Measurements from ENCODE around the gene DDX18. TPM values are rescaled to one million over a fixed set of nuclear protein-coding genes. Genes with fewer than 3 reads are reported as not detected.

DDX18 gene
- total RNA-seq, 2 donors from 2014 or later = 33.2 to 48.2 TPM

DNA sequence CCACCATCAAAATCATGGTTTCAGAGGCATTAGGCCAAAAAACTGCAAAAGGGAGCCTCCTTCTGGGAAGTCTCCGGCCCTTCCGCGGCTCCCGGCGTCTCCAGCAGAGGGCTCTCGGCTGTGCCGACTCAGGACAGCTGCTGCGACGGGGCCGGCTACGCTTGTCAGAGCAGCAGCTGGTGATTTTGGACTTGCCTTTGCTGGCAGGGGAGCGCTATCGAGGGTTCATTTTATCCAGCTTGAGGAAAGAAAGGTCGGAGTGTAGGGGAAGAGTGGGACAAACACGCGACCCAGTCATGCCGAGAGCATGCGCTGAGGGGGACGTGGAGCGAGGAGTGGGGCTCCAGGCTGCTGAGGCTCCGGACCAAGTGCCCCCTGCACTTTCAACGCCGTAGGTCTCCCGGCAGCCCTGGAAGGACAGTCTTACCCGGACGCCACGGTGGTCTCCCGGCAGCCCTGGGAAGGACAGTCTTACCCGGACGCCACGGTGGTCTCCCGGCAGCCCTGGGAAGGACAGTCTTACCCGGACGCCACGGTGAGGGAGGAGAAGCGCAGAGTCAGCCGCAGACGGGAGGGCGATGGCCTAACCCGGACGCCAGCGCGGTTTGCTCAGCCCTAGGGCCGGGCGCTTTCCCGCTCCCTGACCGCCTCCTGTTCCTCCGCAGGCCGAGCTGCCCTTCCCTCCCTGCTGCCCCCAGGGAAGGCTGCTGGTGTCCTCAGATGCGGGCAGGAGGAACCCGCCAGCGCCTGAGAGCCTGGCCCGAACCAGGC, 21.7 kb downstream of the DDX18 start:
- H3K9me3 ChIP-seq = no peaks in the 10 kb centered on the region
- H3K27me3 ChIP-seq (replicated peaks; ENCODE audit: insufficient read depth) = no peaks in the 10 kb centered on the region
- H3K36me3 ChIP-seq = no peaks in the 10 kb centered on the region
- H3K27ac ChIP-seq = no peak overlapping the region
- H3K4me3 ChIP-seq = peak overlapping the region; percentile 20 to 29
- TF ChIP-seq POLR2A (IDR thresholded peaks at IDR 0.05) (no peak), POLR2AphosphoS5 (IDR thresholded peaks at IDR 0.05) (peak; percentile 26)
- TF ChIP-seq, protein P1, sequence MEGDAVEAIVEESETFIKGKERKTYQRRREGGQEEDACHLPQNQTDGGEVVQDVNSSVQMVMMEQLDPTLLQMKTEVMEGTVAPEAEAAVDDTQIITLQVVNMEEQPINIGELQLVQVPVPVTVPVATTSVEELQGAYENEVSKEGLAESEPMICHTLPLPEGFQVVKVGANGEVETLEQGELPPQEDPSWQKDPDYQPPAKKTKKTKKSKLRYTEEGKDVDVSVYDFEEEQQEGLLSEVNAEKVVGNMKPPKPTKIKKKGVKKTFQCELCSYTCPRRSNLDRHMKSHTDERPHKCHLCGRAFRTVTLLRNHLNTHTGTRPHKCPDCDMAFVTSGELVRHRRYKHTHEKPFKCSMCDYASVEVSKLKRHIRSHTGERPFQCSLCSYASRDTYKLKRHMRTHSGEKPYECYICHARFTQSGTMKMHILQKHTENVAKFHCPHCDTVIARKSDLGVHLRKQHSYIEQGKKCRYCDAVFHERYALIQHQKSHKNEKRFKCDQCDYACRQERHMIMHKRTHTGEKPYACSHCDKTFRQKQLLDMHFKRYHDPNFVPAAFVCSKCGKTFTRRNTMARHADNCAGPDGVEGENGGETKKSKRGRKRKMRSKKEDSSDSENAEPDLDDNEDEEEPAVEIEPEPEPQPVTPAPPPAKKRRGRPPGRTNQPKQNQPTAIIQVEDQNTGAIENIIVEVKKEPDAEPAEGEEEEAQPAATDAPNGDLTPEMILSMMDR (IDR thresholded peaks at IDR 0.05) = peak; percentile 15 to 71 (median 64)
- DNase-seq (ENCODE audit: low spot score) = peak; percentile 71
- intact Hi-C loops (cut with DNase I) = loop anchor here (2.0 kb wide), 1 partner anchor 167 kb away; no protein-coding TSS in a partner anchor
- H3K4me1 ChIP-seq (replicated peaks) = no peaks in the 10 kb centered on the region
- WGBS = 3% methylated on average over 24 of the region's 53 CpGs

DNA sequence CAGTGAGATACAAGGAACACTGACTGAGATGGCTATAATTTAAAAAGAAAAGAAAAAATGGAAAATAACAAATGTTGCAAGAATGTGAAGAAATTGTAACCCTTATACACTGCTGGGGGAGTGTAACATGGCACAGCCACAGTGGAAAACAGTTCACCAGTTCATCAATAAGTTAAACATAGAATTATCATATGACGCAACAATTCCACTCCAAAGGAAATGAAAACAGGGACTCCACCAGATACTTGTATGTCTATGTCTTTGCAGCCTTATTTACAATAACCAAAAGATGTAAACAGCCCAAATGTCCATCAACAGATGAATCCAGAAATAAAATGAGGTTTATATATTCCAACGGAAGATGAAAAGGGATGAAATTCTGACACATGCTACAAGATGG, 30.8 kb downstream of the DDX18 start:
- H3K4me1 ChIP-seq (replicated peaks) = no peaks in the 10 kb centered on the region
- intact Hi-C loops (cut with DNase I) = no loop called here
- H3K9me3 ChIP-seq = no peaks in the 10 kb centered on the region
- no peak for DNase-seq (ENCODE audit: low spot score)
- WGBS = 94% methylated on average over 2 of the region's 2 CpGs
- H3K27ac ChIP-seq = no peak overlapping the region
- no peaks in the 10 kb centered on the region for H3K36me3 ChIP-seq
- no peak overlapping the region for H3K4me3 ChIP-seq
- TF ChIP-seq POLR2A (IDR thresholded peaks at IDR 0.05) (no peak), POLR2AphosphoS5 (IDR thresholded peaks at IDR 0.05) (no peak)
- TF ChIP-seq, protein P1 (IDR thresholded peaks at IDR 0.05) = no peak
- H3K27me3 ChIP-seq (replicated peaks; ENCODE audit: insufficient read depth) = peaks cover 14% of the 10 kb centered on the region

DNA sequence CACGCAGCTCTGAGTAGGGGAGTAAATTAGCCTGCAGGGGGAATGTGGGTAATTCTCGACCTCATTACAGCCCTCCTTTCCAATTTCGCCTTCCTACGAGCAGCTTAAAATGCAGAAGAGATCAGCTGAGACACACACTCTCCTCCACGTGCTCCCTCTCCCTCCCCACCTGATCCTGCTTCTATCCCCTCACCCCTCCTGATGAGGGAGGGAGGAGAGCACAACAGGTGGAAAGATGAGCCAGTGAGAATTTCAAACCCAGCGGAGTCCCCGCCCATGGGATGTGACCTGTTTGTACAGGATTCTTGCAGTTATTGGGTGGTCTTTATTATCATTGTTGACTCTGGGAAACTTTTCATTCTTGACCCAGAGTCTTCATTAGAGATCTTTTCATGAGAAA, 35.5 kb downstream of the DDX18 start:
- no peak for TF ChIP-seq POLR2A (IDR thresholded peaks at IDR 0.05)
- Histone ChIP-seq H3K27me3 (replicated peaks; ENCODE audit: insufficient read depth) (peaks cover 14% of the 10 kb centered on the region), H3K4me3 (no peak overlapping the region), H3K4me1 (replicated peaks) (no peaks in the 10 kb centered on the region), H3K27ac (no peak overlapping the region), H3K36me3 (no peaks in the 10 kb centered on the region), H3K9me3 (no peaks in the 10 kb centered on the region)
- DNase-seq (ENCODE audit: low spot score) = no peak
- 5% methylated on average over 7 of the region's 7 CpGs for WGBS
- intact Hi-C loops (cut with DNase I) = no loop called here

DNA sequence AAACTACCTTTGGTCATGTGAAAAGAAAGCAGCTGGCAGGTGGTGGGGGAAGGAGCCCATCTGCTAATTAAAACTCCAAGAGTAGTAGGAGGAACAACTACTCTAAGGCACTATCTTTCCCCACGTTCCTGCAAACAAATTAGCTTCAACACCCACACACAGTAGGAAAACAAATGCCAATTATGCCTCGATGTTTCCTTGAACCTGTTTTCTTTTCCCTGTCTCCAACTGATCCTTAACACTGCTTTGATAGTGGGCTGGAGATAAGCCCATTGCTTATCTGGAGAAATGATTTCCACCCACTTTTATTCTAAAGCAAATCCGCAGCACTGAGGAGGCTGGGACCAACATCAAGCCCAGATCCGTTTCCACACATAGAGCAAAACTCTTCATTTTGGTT, 36.0 kb downstream of the DDX18 start:
- 12% methylated on average over 4 of the region's 4 CpGs for WGBS
- TF ChIP-seq POLR2A (IDR thresholded peaks at IDR 0.05) = no peak
- TF ChIP-seq, protein P1 (IDR thresholded peaks at IDR 0.05) = no peak
- TF ChIP-seq POLR2AphosphoS5 (IDR thresholded peaks at IDR 0.05) = no peak
- intact Hi-C loops (cut with DNase I) = no loop called here
- Histone ChIP-seq H3K36me3 (no peaks in the 10 kb centered on the region), H3K27me3 (replicated peaks; ENCODE audit: insufficient read depth) (peaks cover 14% of the 10 kb centered on the region), H3K4me1 (replicated peaks) (no peaks in the 10 kb centered on the region), H3K27ac (no peak overlapping the region), H3K9me3 (no peaks in the 10 kb centered on the region), H3K4me3 (no peak overlapping the region)
- DNase-seq (ENCODE audit: low spot score) = no peak

DNA sequence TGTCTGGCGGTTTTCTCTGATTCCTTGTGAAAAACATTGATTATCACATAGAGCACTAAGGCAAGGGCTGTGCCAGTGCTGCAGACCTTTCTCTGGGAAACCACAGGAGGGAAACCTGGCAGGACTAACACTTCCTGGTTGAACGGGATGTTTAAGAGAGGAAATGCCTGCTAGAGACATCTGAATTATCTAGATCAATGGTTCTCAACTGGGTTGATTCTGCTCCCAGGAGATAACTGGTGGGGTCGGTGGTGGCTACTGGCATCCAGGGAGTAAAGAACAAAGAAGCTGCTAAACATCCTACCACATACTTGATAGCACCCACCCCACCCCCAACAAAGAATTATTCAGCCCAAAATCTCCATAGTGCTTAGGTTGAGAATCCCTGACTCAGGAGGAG, 37.5 kb downstream of the DDX18 start:
- DNase-seq (ENCODE audit: low spot score) = no peak
- Histone ChIP-seq H3K36me3 (no peaks in the 10 kb centered on the region), H3K27me3 (replicated peaks; ENCODE audit: insufficient read depth) (peaks cover 11% of the 10 kb centered on the region), H3K27ac (no peak overlapping the region), H3K4me3 (no peak overlapping the region), H3K4me1 (replicated peaks) (no peaks in the 10 kb centered on the region), H3K9me3 (no peaks in the 10 kb centered on the region)
- WGBS = 38% methylated on average over 3 of the region's 3 CpGs
- no peak for TF ChIP-seq POLR2A (IDR thresholded peaks at IDR 0.05)
- TF ChIP-seq POLR2AphosphoS5 (IDR thresholded peaks at IDR 0.05) = no peak
- TF ChIP-seq, protein P1 (IDR thresholded peaks at IDR 0.05) = no peak
- intact Hi-C loops (cut with DNase I) = no loop called here
